ENCODE data around the gene LMX1B.

LMX1B gene

GRCh38 chr9:126613651-126614050 is at the start of gene LMX1B:
Gene LMX1B, plus strand, starts transcription at chr9:126613928. Its CDS starts 522 bp downstream, at chr9:126614450.
- H3K36me3 ChIP-seq (ENCODE audit: control insufficient read depth, low read length): no peaks in the 10 kb centered on the region
- peaks cover 25% of the 10 kb centered on the region for H3K27me3 ChIP-seq (ENCODE audit: control insufficient read depth, low read length)
- H3K9me2 ChIP-seq (replicated peaks; ENCODE audit: control insufficient read depth, low read length): no peaks in the 10 kb centered on the region
- H3K9me3 ChIP-seq (ENCODE audit: control insufficient read depth, insufficient read depth, low read length): no peaks in the 10 kb centered on the region
- no peaks in the 10 kb centered on the region for H4K20me1 ChIP-seq (ENCODE audit: control insufficient read depth, insufficient read depth, low read depth, low read length)
- H3K27ac ChIP-seq (ENCODE audit: low read depth, low read length): no peak within 1 kb of the TSS
- no peaks in the 10 kb centered on the region for H3F3A ChIP-seq (ENCODE audit: control insufficient read depth, insufficient read depth)
- H3K79me2 ChIP-seq (ENCODE audit: control insufficient read depth, low read length): no peaks in the 10 kb centered on the region
- TF ChIP-seq EZH2phosphoT487 (IDR thresholded peaks at IDR 0.05; ENCODE audit: borderline replicate concordance, low read length): no peak
- TF ChIP-seq, protein P1, sequence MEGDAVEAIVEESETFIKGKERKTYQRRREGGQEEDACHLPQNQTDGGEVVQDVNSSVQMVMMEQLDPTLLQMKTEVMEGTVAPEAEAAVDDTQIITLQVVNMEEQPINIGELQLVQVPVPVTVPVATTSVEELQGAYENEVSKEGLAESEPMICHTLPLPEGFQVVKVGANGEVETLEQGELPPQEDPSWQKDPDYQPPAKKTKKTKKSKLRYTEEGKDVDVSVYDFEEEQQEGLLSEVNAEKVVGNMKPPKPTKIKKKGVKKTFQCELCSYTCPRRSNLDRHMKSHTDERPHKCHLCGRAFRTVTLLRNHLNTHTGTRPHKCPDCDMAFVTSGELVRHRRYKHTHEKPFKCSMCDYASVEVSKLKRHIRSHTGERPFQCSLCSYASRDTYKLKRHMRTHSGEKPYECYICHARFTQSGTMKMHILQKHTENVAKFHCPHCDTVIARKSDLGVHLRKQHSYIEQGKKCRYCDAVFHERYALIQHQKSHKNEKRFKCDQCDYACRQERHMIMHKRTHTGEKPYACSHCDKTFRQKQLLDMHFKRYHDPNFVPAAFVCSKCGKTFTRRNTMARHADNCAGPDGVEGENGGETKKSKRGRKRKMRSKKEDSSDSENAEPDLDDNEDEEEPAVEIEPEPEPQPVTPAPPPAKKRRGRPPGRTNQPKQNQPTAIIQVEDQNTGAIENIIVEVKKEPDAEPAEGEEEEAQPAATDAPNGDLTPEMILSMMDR (IDR thresholded peaks at IDR 0.05; ENCODE audit: low read depth, low read length, poor library complexity, severe bottlenecking): no peak
- 0 out of 2 replicates have a peak, but pooled peaks cover 2% of the 10 kb centered on the region for H3K4me1 ChIP-seq (ENCODE audit: control insufficient read depth, low read length)
- no peak within 1 kb of the TSS for H3K4me3 ChIP-seq (ENCODE audit: low read length)
- H3K4me2 ChIP-seq (ENCODE audit: low read length): no peak within 1 kb of the TSS

- no peaks in the 10 kb centered on the region for H3K4me1 ChIP-seq (ENCODE audit: control insufficient read depth, low read length)
- no peak overlapping the region for H3K4me3 ChIP-seq (ENCODE audit: low read length)
- no peak for TF ChIP-seq EZH2phosphoT487 (IDR thresholded peaks at IDR 0.05; ENCODE audit: borderline replicate concordance, low read length)
- TF ChIP-seq, protein P1 (IDR thresholded peaks at IDR 0.05; ENCODE audit: low read depth, low read length, poor library complexity, severe bottlenecking): no peak
- no peaks in the 10 kb centered on the region for H3K36me3 ChIP-seq (ENCODE audit: control insufficient read depth, low read length)
- peaks cover 51% of the 10 kb centered on the region for H3K27me3 ChIP-seq (ENCODE audit: control insufficient read depth, low read length)
- H3K9me3 ChIP-seq (ENCODE audit: control insufficient read depth, insufficient read depth, low read length): no peaks in the 10 kb centered on the region
- no peaks in the 10 kb centered on the region for H3K79me2 ChIP-seq (ENCODE audit: control insufficient read depth, low read length)
- no peak overlapping the region for H3K27ac ChIP-seq (ENCODE audit: low read depth, low read length)
- no peaks in the 10 kb centered on the region for H3K9me2 ChIP-seq (replicated peaks; ENCODE audit: control insufficient read depth, low read length)
- H3F3A ChIP-seq (ENCODE audit: control insufficient read depth, insufficient read depth): no peaks in the 10 kb centered on the region
- H3K4me2 ChIP-seq (ENCODE audit: low read length): no peak overlapping the region
- no peaks in the 10 kb centered on the region for H4K20me1 ChIP-seq (ENCODE audit: control insufficient read depth, insufficient read depth, low read depth, low read length)
Observed at GRCh38 chr9:126564128-126564527, 49.6 kb upstream of the LMX1B start.

DNA sequence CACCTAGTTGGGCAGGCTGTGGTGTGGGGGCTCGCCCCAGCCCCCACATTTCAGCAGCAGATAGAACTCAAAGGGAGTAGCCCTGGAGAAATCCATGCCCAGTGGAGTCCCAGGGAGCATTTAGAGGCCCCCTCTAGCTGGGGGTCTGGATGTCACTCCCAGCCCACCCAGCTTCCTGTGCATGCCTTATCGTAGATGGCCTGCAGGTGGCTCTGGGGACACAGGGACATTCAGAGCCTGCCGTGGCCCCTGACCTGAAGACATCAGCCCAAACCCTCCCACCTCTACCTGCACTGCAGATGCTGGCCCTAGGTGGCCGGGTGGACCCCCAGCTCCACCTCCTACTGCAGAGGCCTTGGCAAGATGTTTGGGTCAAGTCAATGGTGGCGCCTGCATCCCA is 49.0 kb upstream of the LMX1B start:
- TF ChIP-seq, protein P1 (IDR thresholded peaks at IDR 0.05; ENCODE audit: low read depth, low read length, poor library complexity, severe bottlenecking): peak; percentile 62
- no peak for TF ChIP-seq EZH2phosphoT487 (IDR thresholded peaks at IDR 0.05; ENCODE audit: borderline replicate concordance, low read length)
- Histone ChIP-seq H3K27me3 (ENCODE audit: control insufficient read depth, low read length) (peaks cover 45% of the 10 kb centered on the region), H4K20me1 (ENCODE audit: control insufficient read depth, insufficient read depth, low read depth, low read length) (no peaks in the 10 kb centered on the region), H3K9me3 (ENCODE audit: control insufficient read depth, insufficient read depth, low read length) (no peaks in the 10 kb centered on the region), H3K4me3 (ENCODE audit: low read length) (no peak overlapping the region), H3K4me1 (ENCODE audit: control insufficient read depth, low read length) (no peaks in the 10 kb centered on the region), H3K36me3 (ENCODE audit: control insufficient read depth, low read length) (no peaks in the 10 kb centered on the region), H3K27ac (ENCODE audit: low read depth, low read length) (no peak overlapping the region), H3K9me2 (replicated peaks; ENCODE audit: control insufficient read depth, low read length) (no peaks in the 10 kb centered on the region), H3F3A (ENCODE audit: control insufficient read depth, insufficient read depth) (no peaks in the 10 kb centered on the region), H3K4me2 (ENCODE audit: low read length) (no peak overlapping the region), H3K79me2 (ENCODE audit: control insufficient read depth, low read length) (no peaks in the 10 kb centered on the region)
